RWPE2 (cell line): Measurements from ENCODE around the gene STXBP3.

Source experiments
- ATAC-seq: fragments of 200-7000 bp; cut with Tn5 transposase; 3 replicates; pipeline ENCODE4 v1.9.1; 2021; ENCODE audit warnings: low read depth
- DNase-seq: peaks from one replicate; pipeline ENCODE4 v3.0.0-alpha.2; 2020; ENCODE audit warnings: low spot score
- H3K27ac ChIP-seq: fragments of 450-650 bp; 2 replicates; pipeline ENCODE4 v1.5.1; 2017; ENCODE audit warnings: mild to moderate bottlenecking; ENCODE audit not compliant: poor library complexity, severe bottlenecking
- H3K27me3 ChIP-seq: fragments of 250-450 bp; sonication (Bioruptor Pico); 2 replicates; pipeline ENCODE4 v1.5.1; 2021; ENCODE audit warnings: mild to moderate bottlenecking, moderate library complexity; ENCODE audit not compliant: insufficient read depth, poor library complexity, severe bottlenecking
- H3K36me3 ChIP-seq: fragments of 250-450 bp; sonication (Bioruptor Pico); 2 replicates; pipeline ENCODE4 v1.5.1; 2020; ENCODE audit warnings: low read depth, mild to moderate bottlenecking, moderate library complexity
- H3K4me1 ChIP-seq: fragments of 250-450 bp; sonication (Bioruptor Pico); 2 replicates; pipeline ENCODE4 v1.5.1; 2021; ENCODE audit warnings: mild to moderate bottlenecking, moderate library complexity; ENCODE audit not compliant: insufficient read depth, poor library complexity, severe bottlenecking
- H3K4me3 ChIP-seq: fragments of 250-450 bp; sonication (Bioruptor Pico); 2 replicates; pipeline ENCODE4 v1.5.1; 2021; ENCODE audit warnings: mild to moderate bottlenecking, moderate library complexity; ENCODE audit not compliant: severe bottlenecking
- H3K9me3 ChIP-seq: fragments of 250-450 bp; sonication (Bioruptor Pico); 2 replicates; pipeline ENCODE4 v1.5.1; 2021; ENCODE audit warnings: mild to moderate bottlenecking, moderate library complexity; ENCODE audit not compliant: severe bottlenecking
- TF ChIP-seq, protein P1 (sequence below): fragments of 450-650 bp; IDR thresholded peaks from one replicate; pipeline ENCODE4 v1.5.1; 2017; ENCODE audit warnings: mild to moderate bottlenecking, moderate library complexity; ENCODE audit not compliant: poor library complexity, severe bottlenecking

The STXBP3 gene

DNA sequence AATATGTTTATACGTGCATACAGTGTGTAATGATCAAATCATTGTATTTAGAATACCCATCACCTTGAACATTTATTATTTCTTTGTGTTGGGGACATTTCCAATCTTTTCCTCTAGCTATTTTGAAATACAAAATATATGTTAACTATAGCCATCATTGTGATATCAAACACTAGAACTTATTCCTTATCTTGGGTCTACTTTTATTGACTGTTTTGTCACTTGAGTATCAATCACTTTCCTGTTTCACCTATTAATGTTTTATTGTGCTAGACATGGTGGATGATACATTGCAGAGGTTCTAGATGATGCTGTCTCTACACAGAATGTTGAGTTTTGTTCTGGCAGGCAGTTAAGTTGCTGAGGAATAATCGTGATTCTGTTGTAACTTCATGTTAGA lies 45.9 kb downstream of the STXBP3 start:
- TF ChIP-seq, protein P1, sequence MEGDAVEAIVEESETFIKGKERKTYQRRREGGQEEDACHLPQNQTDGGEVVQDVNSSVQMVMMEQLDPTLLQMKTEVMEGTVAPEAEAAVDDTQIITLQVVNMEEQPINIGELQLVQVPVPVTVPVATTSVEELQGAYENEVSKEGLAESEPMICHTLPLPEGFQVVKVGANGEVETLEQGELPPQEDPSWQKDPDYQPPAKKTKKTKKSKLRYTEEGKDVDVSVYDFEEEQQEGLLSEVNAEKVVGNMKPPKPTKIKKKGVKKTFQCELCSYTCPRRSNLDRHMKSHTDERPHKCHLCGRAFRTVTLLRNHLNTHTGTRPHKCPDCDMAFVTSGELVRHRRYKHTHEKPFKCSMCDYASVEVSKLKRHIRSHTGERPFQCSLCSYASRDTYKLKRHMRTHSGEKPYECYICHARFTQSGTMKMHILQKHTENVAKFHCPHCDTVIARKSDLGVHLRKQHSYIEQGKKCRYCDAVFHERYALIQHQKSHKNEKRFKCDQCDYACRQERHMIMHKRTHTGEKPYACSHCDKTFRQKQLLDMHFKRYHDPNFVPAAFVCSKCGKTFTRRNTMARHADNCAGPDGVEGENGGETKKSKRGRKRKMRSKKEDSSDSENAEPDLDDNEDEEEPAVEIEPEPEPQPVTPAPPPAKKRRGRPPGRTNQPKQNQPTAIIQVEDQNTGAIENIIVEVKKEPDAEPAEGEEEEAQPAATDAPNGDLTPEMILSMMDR: no peak
- ATAC-seq: no peak
- peaks cover 42% of the 10 kb centered on the region for H3K36me3 ChIP-seq
- DNase-seq: no peak
- no peaks in the 10 kb centered on the region for H3K9me3 ChIP-seq
- H3K4me3 ChIP-seq: no peak overlapping the region
- H3K27me3 ChIP-seq: no peaks in the 10 kb centered on the region
- no peak overlapping the region for H3K27ac ChIP-seq
- H3K4me1 ChIP-seq: no peaks in the 10 kb centered on the region

- Histone ChIP-seq H3K4me3 (no peak overlapping the region), H3K27ac (no peak overlapping the region), H3K27me3 (no peaks in the 10 kb centered on the region), H3K36me3 (peaks cover 64% of the 10 kb centered on the region), H3K4me1 (no peaks in the 10 kb centered on the region), H3K9me3 (no peaks in the 10 kb centered on the region)
- DNase-seq (no peak), ATAC-seq (no peak)
- TF ChIP-seq, protein P1: no peak
Measured at GRCh38 chr1:108799001-108799400, 52.5 kb downstream of the STXBP3 start.

DNA sequence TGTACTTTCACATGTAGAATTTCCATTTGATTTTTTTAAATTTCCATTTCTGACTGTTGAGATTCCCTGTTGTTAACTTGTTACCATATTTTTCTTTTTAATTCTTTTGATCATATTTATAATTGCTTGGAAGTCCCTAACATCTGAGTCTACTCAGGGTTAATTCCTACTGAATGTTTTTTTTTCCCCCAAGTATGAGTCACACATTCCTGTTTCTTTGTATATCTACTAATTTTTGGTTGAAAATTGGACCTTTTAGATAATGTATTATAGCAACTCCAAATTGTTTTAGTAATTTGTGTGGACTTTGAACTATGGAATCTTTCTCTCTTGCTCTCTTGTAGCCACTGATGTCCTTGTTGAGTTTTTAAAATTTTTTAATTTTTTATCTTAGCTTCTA lies 54.6 kb downstream of the STXBP3 start:
- ATAC-seq (no peak), DNase-seq (no peak)
- Histone ChIP-seq H3K9me3 (no peaks in the 10 kb centered on the region), H3K36me3 (peaks cover 63% of the 10 kb centered on the region), H3K27ac (no peak overlapping the region), H3K27me3 (no peaks in the 10 kb centered on the region), H3K4me1 (no peaks in the 10 kb centered on the region), H3K4me3 (no peak overlapping the region)
- TF ChIP-seq, protein P1: no peak

DNA sequence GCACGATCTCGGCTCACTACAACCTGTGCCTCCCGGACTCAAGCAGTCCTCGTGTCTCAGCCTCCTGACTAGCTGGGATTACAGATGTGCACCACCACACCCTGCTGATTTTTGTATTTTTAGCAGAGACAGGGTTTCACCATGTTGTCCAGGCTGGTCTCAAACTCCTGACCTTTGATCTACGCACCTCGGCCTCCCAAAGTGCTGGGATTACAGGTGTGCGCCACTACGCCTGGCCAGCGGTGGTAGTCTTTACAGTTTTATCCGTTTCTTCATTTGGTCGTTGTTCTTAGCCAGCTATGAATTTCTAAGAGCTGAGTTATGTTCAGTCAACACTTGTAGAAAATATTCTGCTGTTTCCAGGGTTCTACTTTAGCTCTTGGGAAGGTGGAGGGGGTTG lies 57.1 kb downstream of the STXBP3 start:
- DNase-seq (no peak), ATAC-seq (no peak)
- Histone ChIP-seq H3K4me1 (no peaks in the 10 kb centered on the region), H3K27me3 (no peaks in the 10 kb centered on the region), H3K9me3 (no peaks in the 10 kb centered on the region), H3K27ac (no peak overlapping the region), H3K4me3 (no peak overlapping the region), H3K36me3 (peaks cover 67% of the 10 kb centered on the region)
- TF ChIP-seq, protein P1: no peak

GRCh38 chr1:108808438-108808837 lies 62.0 kb downstream of the STXBP3 start:
- TF ChIP-seq, protein P1: no peak
- Histone ChIP-seq H3K27ac (no peak overlapping the region), H3K36me3 (peaks cover 38% of the 10 kb centered on the region), H3K9me3 (no peaks in the 10 kb centered on the region), H3K27me3 (no peaks in the 10 kb centered on the region), H3K4me3 (no peak overlapping the region), H3K4me1 (no peaks in the 10 kb centered on the region)
- ATAC-seq: no peak
- DNase-seq: no peak
